GM18951 (cell line): ENCODE results near the gene C12orf42.

Source experiments
- POLR2A ChIP-seq: IDR thresholded peaks from 4 replicates; pipeline ENCODE4 v1.6.1; 2011; ENCODE audit warnings: mild to moderate bottlenecking; ENCODE audit not compliant: insufficient read length, insufficient read depth; ENCODE audit errors: extremely low read depth
- in situ Hi-C: fragments of 300-500 bp; cut with MboI; formaldehyde crosslinking; loops from one replicate; pipeline ENCODE4 v1.12.0; 2022; ENCODE audit warnings: low sequenced_read_pairs, mixed read lengths, inconsistent platforms; ENCODE audit not compliant: unreplicated experiment

C12orf42 gene

DNA sequence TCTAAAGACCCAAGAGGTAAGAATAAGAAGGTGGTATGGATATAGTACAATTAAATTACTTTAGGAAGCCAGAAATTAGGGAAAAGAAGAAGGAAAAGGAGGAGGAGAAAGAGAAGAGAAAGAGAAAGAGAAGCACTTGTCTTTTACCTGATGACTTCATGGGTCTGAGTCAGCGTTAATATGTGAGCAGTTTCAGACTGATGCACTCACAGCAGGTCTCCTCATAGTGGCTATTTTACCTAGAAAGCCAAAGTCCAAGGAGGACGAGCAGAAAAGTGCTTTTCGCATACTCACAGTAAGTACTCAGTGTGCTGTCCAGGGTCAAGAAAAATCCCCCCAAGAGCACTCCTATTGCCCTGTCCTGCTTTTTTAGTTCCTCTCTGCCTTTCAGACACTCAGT is 222.1 kb downstream of the C12orf42 start:
- in situ Hi-C loops = no loop called here
- no peak for TF ChIP-seq POLR2A

DNA sequence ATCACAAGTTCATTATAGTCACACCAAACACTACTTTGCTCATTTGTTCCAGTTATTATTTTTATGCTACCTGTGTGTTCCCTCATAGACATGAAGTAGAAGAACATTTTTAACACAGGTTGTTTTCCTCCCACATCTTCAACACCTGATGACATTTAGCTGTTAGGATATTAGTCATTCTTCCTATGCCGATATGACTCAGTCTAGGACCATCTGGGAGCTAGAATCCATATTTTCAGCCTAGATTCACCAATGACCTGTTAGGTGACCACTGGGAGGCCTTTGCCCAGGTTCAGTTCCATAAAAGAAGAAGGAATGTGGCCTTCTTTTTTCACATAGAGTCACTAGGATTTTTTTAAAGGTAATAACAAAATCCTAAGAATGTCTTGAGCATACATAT is 222.8 kb downstream of the C12orf42 start:
- in situ Hi-C loops = no loop called here
- TF ChIP-seq POLR2A = no peak

DNA sequence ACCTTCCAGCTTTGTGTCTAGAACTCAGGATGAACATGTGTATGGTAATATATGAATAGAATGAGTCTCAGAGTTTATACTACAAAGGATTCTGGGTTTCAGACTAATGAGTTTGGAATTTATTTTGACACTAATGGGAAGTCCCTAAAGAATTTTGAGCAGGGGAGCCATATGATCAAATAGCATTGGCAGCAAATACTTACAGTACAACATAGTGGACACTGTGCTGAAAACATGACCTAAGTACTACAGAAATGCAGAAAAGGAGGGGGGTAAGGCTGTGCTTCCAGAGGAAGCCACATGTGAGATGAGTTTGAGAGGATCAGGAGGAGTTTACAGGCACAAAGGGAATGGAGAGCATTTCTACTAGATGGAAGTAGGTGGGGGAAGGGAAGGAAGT is 225.8 kb downstream of the C12orf42 start:
- in situ Hi-C loops = no loop called here
- no peak for TF ChIP-seq POLR2A

DNA sequence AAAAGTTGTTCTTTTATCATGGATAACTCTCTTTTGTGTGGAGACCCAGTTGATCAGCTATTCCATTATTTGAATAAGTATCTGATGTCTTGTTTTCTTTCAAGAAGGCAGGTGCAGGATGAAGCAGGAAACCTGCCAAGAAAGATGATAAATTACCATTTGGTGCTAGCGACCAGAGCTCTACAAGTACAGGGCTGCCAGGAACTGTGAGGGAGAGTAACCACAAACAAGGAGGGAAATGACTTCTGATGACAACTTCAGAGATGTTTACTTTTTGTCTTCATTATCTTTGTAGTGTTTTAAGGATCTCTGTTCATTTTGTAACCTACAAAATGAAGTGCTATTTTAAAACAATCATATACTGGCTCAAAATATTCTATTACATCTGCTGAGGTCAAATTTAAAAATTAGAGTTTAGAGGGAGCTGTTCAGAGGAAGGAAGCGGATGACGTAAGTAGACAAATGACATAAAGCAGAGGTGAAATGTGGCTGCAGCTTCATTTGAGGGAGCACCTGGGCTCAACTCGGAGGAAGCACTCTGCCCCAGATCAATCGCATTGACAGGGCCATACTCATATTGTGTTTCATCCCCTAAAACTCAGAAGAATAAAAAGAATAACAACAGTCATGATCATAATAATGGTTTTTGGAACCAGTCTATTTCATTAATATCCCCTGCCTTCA is 226.8 kb downstream of the C12orf42 start:
- in situ Hi-C loops = no loop called here
- no peak for TF ChIP-seq POLR2A

DNA sequence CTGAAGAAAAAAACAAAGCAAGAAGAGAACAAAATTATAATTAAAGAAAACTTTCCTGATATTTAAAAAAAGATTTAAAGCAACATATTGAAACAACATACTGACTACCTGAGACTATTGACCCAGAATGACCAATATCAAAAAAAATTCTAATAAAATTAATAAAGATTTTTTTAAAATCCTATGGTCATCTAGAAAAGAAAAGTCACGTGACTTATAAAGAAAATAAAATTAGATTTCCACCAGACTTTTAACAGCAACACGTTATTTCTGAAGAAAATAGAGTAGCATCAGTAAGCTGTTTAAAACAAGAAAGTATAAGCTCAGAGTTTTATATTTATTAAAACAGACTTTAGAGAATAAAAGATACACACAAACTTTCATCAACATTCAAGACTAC is 238.0 kb downstream of the C12orf42 start:
- in situ Hi-C loops = no loop called here
- TF ChIP-seq POLR2A = no peak
